Measurements from ENCODE around the gene DLG2.

The DLG2 gene

GRCh38 chr11:85459304-85459703, 167.8 kb downstream of the DLG2 start:
- TF ChIP-seq REST (IDR thresholded peaks at IDR 0.05; ENCODE audit: insufficient read depth in 1 of 2, low read depth in 2 of 2, low read length in 2 of 2) (no peak), TAF1 (IDR thresholded peaks at IDR 0.05; ENCODE audit: borderline replicate concordance, insufficient read depth, low read length) (no peak), FOXP2 (optimal IDR thresholded peaks at IDR 0.05; ENCODE audit: borderline replicate concordance, extremely low read depth, extremely low read length, insufficient read depth) (no peak), POLR2AphosphoS5 (IDR thresholded peaks at IDR 0.05; ENCODE audit: low read depth, low read length) (no peak), SIN3A (IDR thresholded peaks at IDR 0.05; ENCODE audit: borderline replicate concordance, insufficient read depth, low read length) (no peak)

- TF ChIP-seq POLR2AphosphoS5 (IDR thresholded peaks at IDR 0.05; ENCODE audit: low read depth, low read length) (no peak), SIN3A (IDR thresholded peaks at IDR 0.05; ENCODE audit: borderline replicate concordance, insufficient read depth, low read length) (no peak), REST (IDR thresholded peaks at IDR 0.05; ENCODE audit: insufficient read depth in 1 of 2, low read depth in 2 of 2, low read length in 2 of 2) (no peak), FOXP2 (optimal IDR thresholded peaks at IDR 0.05; ENCODE audit: borderline replicate concordance, extremely low read depth, extremely low read length, insufficient read depth) (no peak), TAF1 (IDR thresholded peaks at IDR 0.05; ENCODE audit: borderline replicate concordance, insufficient read depth, low read length) (no peak)
These were observed 182.7 kb downstream of the DLG2 start for GRCh38 chr11:85444479-85444878.

- TF ChIP-seq POLR2AphosphoS5 (IDR thresholded peaks at IDR 0.05; ENCODE audit: low read depth, low read length) (no peak), SIN3A (IDR thresholded peaks at IDR 0.05; ENCODE audit: borderline replicate concordance, insufficient read depth, low read length) (no peak), REST (IDR thresholded peaks at IDR 0.05; ENCODE audit: insufficient read depth in 1 of 2, low read depth in 2 of 2, low read length in 2 of 2) (no peak), TAF1 (IDR thresholded peaks at IDR 0.05; ENCODE audit: borderline replicate concordance, insufficient read depth, low read length) (no peak), FOXP2 (optimal IDR thresholded peaks at IDR 0.05; ENCODE audit: borderline replicate concordance, extremely low read depth, extremely low read length, insufficient read depth) (no peak)
These were observed 186.9 kb downstream of the DLG2 start for GRCh38 chr11:85440273-85440672.

GRCh38 chr11:85438328-85438727, 188.8 kb downstream of the DLG2 start:
- TF ChIP-seq SIN3A (IDR thresholded peaks at IDR 0.05; ENCODE audit: borderline replicate concordance, insufficient read depth, low read length): no peak
- no peak for TF ChIP-seq REST (IDR thresholded peaks at IDR 0.05; ENCODE audit: insufficient read depth in 1 of 2, low read depth in 2 of 2, low read length in 2 of 2)
- TF ChIP-seq POLR2AphosphoS5 (IDR thresholded peaks at IDR 0.05; ENCODE audit: low read depth, low read length): no peak
- TF ChIP-seq FOXP2 (optimal IDR thresholded peaks at IDR 0.05; ENCODE audit: borderline replicate concordance, extremely low read depth, extremely low read length, insufficient read depth): no peak
- no peak for TF ChIP-seq TAF1 (IDR thresholded peaks at IDR 0.05; ENCODE audit: borderline replicate concordance, insufficient read depth, low read length)

GRCh38 chr11:85431319-85431718, 195.8 kb downstream of the DLG2 start:
- no peak for TF ChIP-seq TAF1 (IDR thresholded peaks at IDR 0.05; ENCODE audit: borderline replicate concordance, insufficient read depth, low read length)
- TF ChIP-seq FOXP2 (optimal IDR thresholded peaks at IDR 0.05; ENCODE audit: borderline replicate concordance, extremely low read depth, extremely low read length, insufficient read depth): no peak
- TF ChIP-seq REST (IDR thresholded peaks at IDR 0.05; ENCODE audit: insufficient read depth in 1 of 2, low read depth in 2 of 2, low read length in 2 of 2): no peak
- TF ChIP-seq SIN3A (IDR thresholded peaks at IDR 0.05; ENCODE audit: borderline replicate concordance, insufficient read depth, low read length): no peak
- no peak for TF ChIP-seq POLR2AphosphoS5 (IDR thresholded peaks at IDR 0.05; ENCODE audit: low read depth, low read length)
